Measurements from ENCODE around the gene VPS9D1.
"Not testable (repeated sequence)": the region's sequence is repeated elsewhere in the genome, so short reads cannot be mapped to it uniquely, and the experiment has no call there.

The VPS9D1 gene

GRCh38 chr16:89687092-89687940 is 33.4 kb downstream of the VPS9D1 start:
- peak overlapping the region; percentile 92 for H3K27ac ChIP-seq
- ChIA-PET POLR2A (ENCODE audit: low non-redundant PET) (interaction anchor here (1.2 to 2.0 kb wide), 2 partner anchors 9 to 16 kb away, joined by 3 to 5 read pairs; no protein-coding TSS in a partner anchor), CTCF (interaction anchor here (0.7 kb wide), 1 partner anchor 14 kb away, joined by 4 read pairs; the partner anchor contains the start of gene SPATA2L)
- no peak for TF ChIP-seq CTCF (conservative IDR thresholded peaks at IDR 0.05; ENCODE audit: low read depth)
- DNase-seq (ENCODE audit: low spot score) = peak; percentile 32

- DNase-seq (ENCODE audit: low spot score) = peak; percentile 96
- TF ChIP-seq CTCF (conservative IDR thresholded peaks at IDR 0.05; ENCODE audit: low read depth) = no peak
- ChIA-PET CTCF (interaction anchor here (0.5 to 0.7 kb wide), 2 partner anchors 15 to 22 kb away, joined by 3 to 4 read pairs; partner anchors contain the start of gene SPATA2L), POLR2A (ENCODE audit: low non-redundant PET) (interaction anchor here (0.8 to 2.0 kb wide), 3 partner anchors 8 to 16 kb away, joined by 3 to 5 read pairs (median 4); no protein-coding TSS in a partner anchor)
- peak within 1 kb of the TSS; percentile 92 for H3K27ac ChIP-seq
These were observed 34.1 kb downstream of the VPS9D1 start, which contains the start of gene CDK10 for GRCh38 chr16:89686520-89687091. CDK10 (plus strand) TSS chr16:89686689; CDS start chr16:89686711, 22 bp downstream.

GRCh38 chr16:89685916-89686315 is 34.8 kb downstream of the VPS9D1 start:
- ChIA-PET POLR2A (ENCODE audit: low non-redundant PET) (interaction anchor here (0.8 to 2.0 kb wide), 3 partner anchors 9 to 15 kb away, joined by 3 to 5 read pairs (median 4); no protein-coding TSS in a partner anchor), CTCF (no interaction called here)
- H3K27ac ChIP-seq = peak overlapping the region; percentile 92
- TF ChIP-seq CTCF (conservative IDR thresholded peaks at IDR 0.05; ENCODE audit: low read depth) = no peak
- no peak for DNase-seq (ENCODE audit: low spot score)

- TF ChIP-seq CTCF (conservative IDR thresholded peaks at IDR 0.05; ENCODE audit: low read depth) = no peak
- no peak overlapping the region for H3K27ac ChIP-seq
- ChIA-PET CTCF (interaction anchor here (0.6 kb wide), 1 partner anchor 108 kb away, joined by 3 read pairs; no protein-coding TSS in a partner anchor), POLR2A (ENCODE audit: low non-redundant PET) (no interaction called here)
- no peak for DNase-seq (ENCODE audit: low spot score)
These were observed 42.4 kb downstream of the VPS9D1 start for GRCh38 chr16:89678258-89678657.

- POLR2A ChIA-PET (ENCODE audit: low non-redundant PET) = interaction anchor here (0.6 kb wide), 1 partner anchor 139 kb away, joined by 3 read pairs; no protein-coding TSS in a partner anchor
- CTCF ChIA-PET = interaction anchor here (0.6 kb wide), 1 partner anchor 113 kb away, joined by 5 read pairs; no protein-coding TSS in a partner anchor
- no peak overlapping the region for H3K27ac ChIP-seq
These were observed 48.3 kb downstream of the VPS9D1 start for GRCh38 chr16:89672177-89672941.

GRCh38 chr16:89671565-89671964 is 49.1 kb downstream of the VPS9D1 start:
- not testable (repeated sequence) for DNase-seq (ENCODE audit: low spot score); H3K27ac ChIP-seq
- ChIA-PET CTCF (interaction anchor here (0.6 kb wide), 1 partner anchor 23 kb away, joined by 3 read pairs; no protein-coding TSS in a partner anchor), POLR2A (ENCODE audit: low non-redundant PET) (interaction anchor here (0.5 to 1.4 kb wide), 4 partner anchors 15 to 410 kb away, joined by 3 to 5 read pairs (median 3); partner anchors contain the start of gene CDK10)

More at GRCh38 chr16:89672177-89672941, 48.3 kb downstream of the VPS9D1 start:
- no peak for TF ChIP-seq CTCF (conservative IDR thresholded peaks at IDR 0.05; ENCODE audit: low read depth)
- DNase-seq (ENCODE audit: low spot score) = no peak
